Small intestine (tissue), 7 donors: ENCODE measurements around the gene TCOF1. TPM values are rescaled to one million over a fixed set of nuclear protein-coding genes. Genes with fewer than 3 reads are reported as not detected.
A peak's percentile ranks its signal among the peaks of the same experiment; 100 is the strongest.

Experiments used
- DNase-seq, 2 donors: peaks; one replicate each; pipeline versions ENCODE4 v3.0.0 to v3.0.0-alpha.2; 2013
- FAIRE-seq: peaks from 2 replicates; lab custom pipeline; 2012; peaks lifted over from hg19 to GRCh38; lab: Jason Lieb, UNC
- H3K27ac ChIP-seq, 3 donors: one replicate each; pipeline ENCODE4 v1.5.1; 2013; ENCODE audit warnings: low read length in 2 of 3, mild to moderate bottlenecking in 2 of 3, control low read depth in 1 of 3, inconsistent platforms in 1 of 3, low read depth in 1 of 3, moderate library complexity in 1 of 3
- H3K27me3 ChIP-seq, 3 donors: one replicate each; pipeline ENCODE4 v1.6.1; 2013; ENCODE audit warnings: low read length in 3 of 3, inconsistent platforms in 1 of 3; ENCODE audit not compliant: control insufficient read depth in 3 of 3, insufficient read depth in 3 of 3
- H3K36me3 ChIP-seq, 3 donors: one replicate each; pipeline ENCODE4 v1.6.1; 2013; ENCODE audit warnings: low read length in 3 of 3, inconsistent platforms in 1 of 3, low read depth in 1 of 3, mild to moderate bottlenecking in 1 of 3, moderate library complexity in 1 of 3; ENCODE audit not compliant: control insufficient read depth in 3 of 3, insufficient read depth in 2 of 3
- H3K4me1 ChIP-seq, 3 donors: one replicate each; pipeline ENCODE4 v1.6.1; 2013; ENCODE audit warnings: low read length in 2 of 3, inconsistent platforms in 1 of 3, low read depth in 1 of 3, mild to moderate bottlenecking in 1 of 3, moderate library complexity in 1 of 3; ENCODE audit not compliant: control insufficient read depth in 3 of 3, insufficient read depth in 2 of 3
- H3K4me3 ChIP-seq, 3 donors: one replicate each; pipeline ENCODE4 v1.5.1; 2013; ENCODE audit warnings: low read length in 3 of 3, control low read depth in 1 of 3, inconsistent platforms in 1 of 3, low read depth in 1 of 3, mild to moderate bottlenecking in 1 of 3, moderate library complexity in 1 of 3
- H3K9me3 ChIP-seq, 2 donors: one replicate each; pipeline ENCODE4 v1.6.1; 2013; ENCODE audit warnings: low read depth in 1 of 2, low read length in 1 of 2; ENCODE audit not compliant: control insufficient read depth in 2 of 2, insufficient read depth in 1 of 2
- WGBS, 3 donors: extraction: QIAGEN DNeasy Blood & Tissue Kit; methylation state at CpG; one replicate each; pipeline ENCODE4 v1.1.7; 2013; 5-methylcytosine and 5-hydroxymethylcytosine counted together
- polyA plus RNA-seq, 4 donors: library from polyadenylated mRNA; stranded (reverse) in 3 of 4; unstranded in 1 of 4; fragments of 200-250 nt in 3 of 4; fragments of 120-200 nt in 1 of 4; gene quantifications; one replicate each; pipeline versions ENCODE4 v1.2.1 to v1.2.3, GENCODE V29; 2013
- donor health status: healthy with polysubstance abuse.
- donor health status: control.
- donor health status: control.
- donor health status: Bipolar disorder and iron deficiency.
- donor health status: healthy.

TCOF1 gene
- polyA plus RNA-seq, 4 donors: 18.3 to 29.7 (median 20.6) TPM

DNA sequence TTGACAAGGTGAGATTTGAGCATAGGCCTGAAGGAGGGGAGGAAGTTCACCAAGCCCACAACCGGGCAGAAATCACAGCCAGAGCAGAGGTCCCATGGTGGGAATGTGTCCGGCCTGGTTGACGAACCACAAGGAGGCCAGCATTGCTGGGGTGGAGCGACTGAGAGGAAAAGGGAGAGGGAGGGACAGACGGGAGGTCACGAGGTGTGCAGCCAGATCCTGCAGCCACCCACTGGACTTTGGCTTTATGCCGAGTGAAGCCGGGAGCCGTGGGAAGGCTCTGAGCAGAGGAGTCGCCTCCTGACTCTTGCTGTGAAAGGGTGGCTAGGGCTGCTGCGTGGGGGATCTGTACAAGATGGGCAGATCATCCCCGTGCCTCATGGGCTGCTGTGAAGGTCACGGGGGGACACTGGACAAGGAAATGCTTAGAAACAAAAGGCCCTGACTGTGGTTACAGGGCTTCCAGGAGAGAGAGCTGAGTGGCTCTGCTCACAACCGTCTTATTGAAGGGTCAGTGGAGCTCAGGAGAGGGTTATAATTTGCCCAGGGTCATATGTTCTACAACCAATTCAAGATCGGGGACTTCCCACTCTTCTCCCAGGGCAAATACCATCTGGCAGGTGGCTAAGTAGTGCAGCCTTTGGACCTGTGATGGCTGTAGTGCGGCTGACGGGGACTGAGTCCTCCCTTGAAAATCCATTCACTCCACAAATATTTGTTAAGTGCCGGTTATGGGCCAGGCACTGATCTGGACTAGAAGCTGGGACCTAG, 70.8 kb downstream of the TCOF1 start:
- H3K27me3 ChIP-seq: no peaks in the 10 kb centered on the region
- peak overlapping the region; percentile 42 to 85 (median 67) for H3K27ac ChIP-seq
- H3K4me3 ChIP-seq: peak overlapping the region in 2 of 3 donors; percentile 4 to 19
- no peaks in the 10 kb centered on the region for H3K36me3 ChIP-seq
- FAIRE-seq: no peak
- peaks cover 0 to 22% (median 3%) of the 10 kb centered on the region in 3 donors for H3K4me1 ChIP-seq
- no peaks in the 10 kb centered on the region for H3K9me3 ChIP-seq
- peak; percentile 85 for DNase-seq
- WGBS, 3 donors: 21 to 45% (median 39%) methylated on average over 17 to 18 of the region's 18 CpGs

DNA sequence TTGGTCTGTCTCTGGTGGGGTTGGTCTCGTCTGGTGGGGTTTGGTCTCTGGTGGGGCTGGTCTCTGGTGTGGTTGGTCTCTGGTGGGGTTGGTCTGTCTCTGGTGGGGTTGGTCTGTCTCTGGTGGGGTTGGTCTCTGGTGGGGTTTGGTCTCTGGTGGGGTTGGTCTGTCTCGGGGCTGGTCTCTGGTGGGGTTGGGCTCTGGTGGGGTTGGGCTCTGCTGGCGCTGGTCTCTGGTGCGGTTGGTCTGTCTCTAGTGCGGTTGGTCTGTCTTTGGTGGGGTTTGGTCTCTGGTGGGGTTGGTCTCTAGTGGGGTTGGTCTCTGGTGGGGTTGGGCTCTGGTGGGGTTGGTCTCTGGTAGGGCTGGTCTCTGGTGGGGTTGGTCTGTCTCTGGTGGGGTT, 71.5 kb downstream of the TCOF1 start:
- Histone ChIP-seq H3K27ac (peak overlapping the region in 2 of 3 donors; percentile 67 to 85), H3K4me3 (peak overlapping the region in 1 of 3 donors; percentile 4), H3K4me1 (peaks cover 0 to 22% (median 3%) of the 10 kb centered on the region in 3 donors), H3K27me3 (no peaks in the 10 kb centered on the region), H3K36me3 (no peaks in the 10 kb centered on the region), H3K9me3 (no peaks in the 10 kb centered on the region)
- DNase-seq (no peak), FAIRE-seq (no peak)
- WGBS, 3 donors: 91 to 97% (median 95%) methylated on average over 5 of the region's 5 CpGs

DNA sequence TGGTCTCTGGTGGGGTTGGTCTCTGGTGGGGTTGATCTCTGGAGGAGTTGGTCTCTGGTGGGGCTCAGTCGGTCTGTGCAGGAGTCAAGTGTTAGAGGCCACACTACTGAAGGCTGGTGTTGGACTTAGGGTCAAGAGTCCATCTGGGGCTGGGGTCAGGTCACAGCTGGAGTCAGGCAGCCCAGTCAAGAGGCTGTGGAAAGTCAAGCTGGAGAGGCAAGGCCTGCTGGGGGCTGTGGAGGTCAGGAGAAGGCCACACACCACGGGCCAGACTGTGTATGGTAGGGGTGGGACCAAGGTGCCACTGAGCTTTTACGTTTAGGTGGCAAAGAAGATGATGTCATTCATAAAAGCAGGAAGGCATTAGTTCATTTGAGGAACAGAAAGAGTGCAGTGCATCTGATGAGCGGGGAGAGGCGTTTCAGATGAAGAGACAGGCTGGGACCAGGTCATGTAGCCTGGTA, 71.9 kb downstream of the TCOF1 start:
- Histone ChIP-seq H3K27ac (peak overlapping the region in 1 of 3 donors; percentile 85), H3K9me3 (no peaks in the 10 kb centered on the region), H3K27me3 (no peaks in the 10 kb centered on the region), H3K4me1 (peaks cover 0 to 22% (median 3%) of the 10 kb centered on the region in 3 donors), H3K36me3 (no peaks in the 10 kb centered on the region), H3K4me3 (no peak overlapping the region)
- FAIRE-seq (no peak), DNase-seq (no peak)
- WGBS, 3 donors: 73 to 84% (median 73%) methylated on average over 5 of the region's 5 CpGs

DNA sequence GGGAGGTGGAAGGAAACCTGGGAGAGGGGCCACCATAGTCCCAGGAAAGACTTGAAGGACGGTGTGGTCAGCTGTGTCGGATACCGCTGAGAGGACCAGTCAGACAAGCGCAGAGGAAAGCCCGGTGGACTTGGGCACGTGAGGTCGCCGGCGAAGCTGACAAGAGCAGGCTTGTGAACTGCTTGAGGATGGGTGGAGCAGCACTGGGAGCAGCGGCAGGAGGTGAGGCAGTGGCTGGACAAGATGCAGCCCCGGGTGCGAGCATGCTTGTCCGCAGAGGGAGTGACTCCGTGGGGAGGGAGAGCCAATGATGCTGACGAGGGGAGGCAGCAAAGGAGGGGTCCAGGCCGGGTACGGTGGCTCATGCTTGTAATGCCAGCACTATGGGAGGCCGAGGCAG, 73.6 kb downstream of the TCOF1 start:
- FAIRE-seq: no peak
- DNase-seq: no peak
- Histone ChIP-seq H3K4me3 (no peak overlapping the region), H3K36me3 (no peaks in the 10 kb centered on the region), H3K9me3 (no peaks in the 10 kb centered on the region), H3K27ac (no peak overlapping the region), H3K27me3 (no peaks in the 10 kb centered on the region), H3K4me1 (peaks cover 0 to 22% (median 3%) of the 10 kb centered on the region in 3 donors)
- 89 to 92% (median 89%) methylated on average over 18 of the region's 18 CpGs for WGBS, 3 donors

DNA sequence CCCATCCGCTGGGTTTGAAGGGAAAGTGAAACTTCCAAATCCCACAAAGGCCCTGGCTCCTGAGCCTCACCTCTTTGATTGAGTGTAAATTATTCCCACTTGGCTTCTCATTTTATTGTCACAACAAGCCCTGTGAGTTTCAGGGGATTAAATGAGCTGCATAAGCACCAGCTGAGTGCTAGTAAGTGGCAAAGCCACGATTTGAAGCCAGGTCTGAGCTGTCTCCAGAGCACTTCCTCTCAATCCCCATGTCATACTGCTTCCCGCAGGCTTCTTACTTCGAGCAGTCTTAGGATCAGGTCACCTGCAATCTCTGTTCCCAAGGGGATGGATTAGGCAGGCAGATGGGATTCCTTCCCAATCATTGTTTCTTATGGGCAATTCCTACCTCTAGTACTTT, 74.1 kb downstream of the TCOF1 start:
- FAIRE-seq (no peak), DNase-seq (no peak)
- peak overlapping the region in 1 of 3 donors; percentile 21 for H3K27ac ChIP-seq
- WGBS, 3 donors: 48 to 50% (median 48%) methylated on average over 4 of the region's 4 CpGs
- H3K36me3 ChIP-seq: no peaks in the 10 kb centered on the region
- peaks cover 0 to 22% (median 3%) of the 10 kb centered on the region in 3 donors for H3K4me1 ChIP-seq
- H3K9me3 ChIP-seq: no peaks in the 10 kb centered on the region
- no peak overlapping the region for H3K4me3 ChIP-seq
- no peaks in the 10 kb centered on the region for H3K27me3 ChIP-seq

DNA sequence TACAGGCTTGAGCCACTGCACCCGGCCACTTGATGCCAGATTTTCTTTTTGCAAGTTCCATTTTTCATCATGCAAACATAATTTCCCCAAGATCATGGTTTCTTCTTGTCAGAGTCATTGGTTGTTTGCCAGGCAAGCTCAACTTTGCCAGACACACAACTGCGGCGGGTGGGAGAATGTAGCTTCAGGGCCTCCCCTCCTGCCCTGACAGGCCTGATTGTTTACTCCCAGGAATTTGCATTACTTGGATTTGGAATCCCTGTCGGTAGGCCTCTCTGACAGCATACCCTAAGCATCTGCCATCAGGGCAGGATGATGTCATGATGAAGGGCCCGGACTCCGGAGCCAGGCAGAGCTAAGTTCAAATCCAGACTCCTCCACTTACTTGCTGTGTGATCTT, 77.0 kb downstream of the TCOF1 start:
- no peak overlapping the region for H3K4me3 ChIP-seq
- no peaks in the 10 kb centered on the region for H3K9me3 ChIP-seq
- no peaks in the 10 kb centered on the region for H3K27me3 ChIP-seq
- H3K4me1 ChIP-seq: no peaks in the 10 kb centered on the region
- H3K36me3 ChIP-seq: no peaks in the 10 kb centered on the region
- DNase-seq: no peak
- 66 to 79% (median 78%) methylated on average over 6 of the region's 6 CpGs for WGBS, 3 donors
- FAIRE-seq: no peak
- H3K27ac ChIP-seq: no peak overlapping the region

DNA sequence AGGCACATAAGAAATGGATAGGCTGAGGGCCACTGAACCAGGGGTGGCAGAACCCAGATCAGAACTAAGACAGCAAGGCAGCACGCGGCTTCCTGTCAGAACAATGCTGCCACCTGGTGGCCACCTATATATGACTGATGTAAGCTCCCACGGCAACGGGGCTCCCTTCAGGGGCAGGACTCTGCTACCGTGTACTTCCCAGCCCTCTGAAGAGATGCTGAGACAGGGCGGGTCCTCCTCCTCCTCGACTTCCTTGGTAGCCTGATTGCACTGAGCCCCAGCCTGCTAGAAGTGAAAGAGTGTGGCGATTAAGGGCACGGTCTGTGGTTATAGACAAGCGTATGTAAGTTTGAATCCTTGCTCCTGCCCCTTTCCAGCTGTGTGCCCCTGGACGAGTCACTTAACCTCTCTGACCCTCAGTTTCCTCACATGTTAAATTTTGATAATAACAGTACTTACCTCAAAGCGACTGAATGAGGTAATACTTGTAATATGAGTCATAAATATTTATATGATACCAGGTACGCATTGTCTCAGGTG, 78.7 kb downstream of the TCOF1 start:
- H3K27ac ChIP-seq: no peak overlapping the region
- H3K4me3 ChIP-seq: no peak overlapping the region
- no peaks in the 10 kb centered on the region for H3K9me3 ChIP-seq
- WGBS, 3 donors: 5 to 15% (median 7%) methylated on average over 13 of the region's 13 CpGs
- H3K36me3 ChIP-seq: no peaks in the 10 kb centered on the region
- H3K27me3 ChIP-seq: no peaks in the 10 kb centered on the region
- H3K4me1 ChIP-seq: no peaks in the 10 kb centered on the region
- peak; percentile 84 to 93 for DNase-seq
- no peak for FAIRE-seq

DNA sequence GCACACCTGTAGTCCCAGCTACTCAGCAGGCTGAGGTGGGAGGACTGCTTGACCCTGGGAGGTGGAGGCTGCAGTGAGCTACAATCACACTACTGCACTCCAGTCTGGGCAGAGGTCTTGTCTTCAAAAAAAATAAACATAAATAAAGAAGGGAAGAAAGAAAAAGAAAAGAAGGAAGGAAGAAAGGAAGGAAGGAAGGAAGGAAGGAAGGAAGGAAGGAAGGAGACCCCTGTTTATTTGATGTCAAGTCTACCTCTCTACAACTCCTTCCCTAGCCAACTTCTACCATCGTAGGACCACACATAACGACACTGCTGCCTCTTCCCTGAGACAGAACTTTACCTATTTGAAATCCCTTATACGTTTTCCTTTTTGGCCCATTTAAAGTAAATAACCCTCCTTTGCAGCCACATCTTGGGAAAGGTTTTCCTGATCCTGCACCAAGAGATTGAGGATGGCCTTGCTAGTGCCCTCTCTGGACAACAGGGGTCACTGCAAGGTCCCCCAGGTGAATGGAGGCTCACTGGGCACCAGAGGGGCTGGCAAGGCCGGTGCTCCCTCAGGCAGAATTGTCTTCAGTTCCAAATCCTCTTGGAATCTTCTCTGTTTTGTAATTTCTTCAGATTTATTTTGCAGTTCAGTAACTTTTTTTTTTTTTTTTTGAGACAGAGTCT, 81.5 kb downstream of the TCOF1 start:
- Histone ChIP-seq H3K36me3 (peaks cover 0 to 20% (median 4%) of the 10 kb centered on the region in 3 donors), H3K27me3 (no peaks in the 10 kb centered on the region), H3K9me3 (no peaks in the 10 kb centered on the region), H3K27ac (no peak overlapping the region), H3K4me3 (no peak overlapping the region), H3K4me1 (no peaks in the 10 kb centered on the region)
- DNase-seq (peak in 1 of 2 donors; percentile 34), FAIRE-seq (no peak)
- WGBS, 3 donors: 57 to 72% (median 60%) methylated on average over 4 of the region's 4 CpGs
